Spleen (tissue), 11 donors: ENCODE data around the gene LCLAT1. TPM values are rescaled to one million over a fixed set of nuclear protein-coding genes. Genes with fewer than 3 reads are reported as not detected.
A peak's percentile ranks its signal among the peaks of the same experiment; 100 is the strongest.
"Not testable (repeated sequence)": the region's sequence is repeated elsewhere in the genome, so short reads cannot be mapped to it uniquely, and the experiment has no call there.

Source experiments
- DNase-seq: peaks from one replicate; pipeline ENCODE4 v3.0.0-alpha.2; 2020
- H3K27ac ChIP-seq, 8 donors: fragments of 200-600 bp; sonication (generic) in 7 of 8; 1 replicate in 4 of 8; 2 replicates in 4 of 8; pipeline versions ENCODE4 v1.5.0 to v1.8.0; 2016 to 2021; ENCODE audit warnings: inconsistent platforms in 4 of 8, mild to moderate bottlenecking in 4 of 8, moderate library complexity in 1 of 8
- H3K27me3 ChIP-seq, 7 donors: fragments of 200-600 bp; sonication (generic) in 6 of 7; replicated peaks in 1 of 7; 1 replicate in 4 of 7; 2 replicates in 3 of 7; pipeline versions ENCODE4 v1.5.0 to v1.8.0; 2016 to 2021; ENCODE audit warnings: inconsistent platforms in 3 of 7, mild to moderate bottlenecking in 1 of 7
- H3K36me3 ChIP-seq, 6 donors: fragments of 200-600 bp; sonication (generic) in 5 of 6; 1 replicate in 4 of 6; 2 replicates in 2 of 6; pipeline versions ENCODE4 v1.5.0 to v1.8.0; 2016 to 2021; ENCODE audit warnings: inconsistent platforms in 2 of 6
- H3K4me1 ChIP-seq, 6 donors: fragments of 200-600 bp; sonication (generic) in 5 of 6; 1 replicate in 3 of 6; 2 replicates in 3 of 6; pipeline versions ENCODE4 v1.5.0 to v1.8.0; 2016 to 2021; ENCODE audit warnings: inconsistent platforms in 3 of 6
- H3K4me3 ChIP-seq, 8 donors: fragments of 200-600 bp; sonication (generic) in 7 of 8; 1 replicate in 4 of 8; 2 replicates in 4 of 8; pipeline versions ENCODE4 v1.5.0 to v1.8.0; 2016 to 2021; ENCODE audit warnings: inconsistent platforms in 4 of 8, mild to moderate bottlenecking in 4 of 8, moderate library complexity in 2 of 8
- H3K9me3 ChIP-seq, 8 donors: fragments of 200-600 bp; sonication (generic) in 7 of 8; 1 replicate in 4 of 8; 2 replicates in 4 of 8; pipeline versions ENCODE4 v1.5.0 to v1.8.0; 2016 to 2021; ENCODE audit warnings: inconsistent platforms in 4 of 8
- POLR2A ChIP-seq, 3 donors: fragments of 450-650 bp; IDR thresholded peaks; one replicate each; pipeline ENCODE4 v1.5.1; 2017; ENCODE audit warnings: antibody characterized with exemption in 3 of 3, mild to moderate bottlenecking in 1 of 3
- POLR2AphosphoS5 ChIP-seq, 3 donors: sonication (generic); formaldehyde crosslinking; IDR thresholded peaks; one replicate each; pipeline ENCODE4 v1.5.1; 2017; ENCODE audit warnings: antibody characterized with exemption in 3 of 3
- WGBS, 5 donors: extraction: QIAGEN DNeasy Blood & Tissue Kit in 3 of 5; methylation state at CpG; one replicate each; pipeline versions ENCODE4 v1.1.5 to v1.1.7; 2013 to 2018; 5-methylcytosine and 5-hydroxymethylcytosine counted together
- intact Hi-C: fragments of 100-400 bp; cut with DNase I; formaldehyde crosslinking; loops from one replicate; pipeline ENCODE4 v1.15.0; 2023; ENCODE audit warnings: low total_unique reads
- polyA plus RNA-seq, 3 donors: library from polyadenylated mRNA; stranded (reverse); fragments of 200-250 nt; gene quantifications; one replicate each; pipeline ENCODE4 v1.2.1, GENCODE V29; 2013
- total RNA-seq, 7 donors: library from RNA; depleted of rRNA in 3 of 7; stranded (reverse); fragments of >200 nt in 3 of 7; fragmentation: NEBNext Ultra II Directional in 4 of 7; extraction: Animal tissue kit (Norgen Biotek cat#: 25700) in 4 of 7; gene quantifications; one replicate each; pipeline versions ENCODE4 v1.1.0 to v1.2.1, GENCODE V29; 2016 to 2021
- TF ChIP-seq, protein P1 (sequence below), 11 experiments: fragments of 200-600 bp in 7 of 11; fragments of 450-650 bp in 4 of 11; sonication (generic) in 4 of 11; IDR thresholded peaks in 8 of 11; conservative IDR thresholded peaks in 3 of 11; 1 replicate in 7 of 11; 2 replicates in 4 of 11; pipeline versions ENCODE4 v1.4.0 to v1.8.0; 2016 to 2021; ENCODE audit warnings: antibody characterized with exemption in 11 of 11, inconsistent platforms in 4 of 11, mild to moderate bottlenecking in 1 of 11
- donor health status: healthy with polysubstance abuse.
- donor health status: DM: no; HTN: no; CAD: no; lungs with moderate emphysema.
- donor health status: DM: no; HTN: no; CAD: no.
- donor health status: Bipolar disorder and iron deficiency.
- donor health status: healthy.
- donor health status: DM: no; HTN: no; CAD: no.
- donor health status: DM: yes; HTN: yes; CAD: no.

Gene LCLAT1
- total and polyA plus RNA-seq, 10 donors: 1.9 to 23.3 (median 13.8) TPM

- H3K4me1 ChIP-seq: peaks cover 0 to 38% (median 4%) of the 10 kb centered on the region in 6 donors
- no peaks in the 10 kb centered on the region for H3K27me3 ChIP-seq
- peak overlapping the region in 6 of 8 donors; percentile 8 to 62 (median 24) for H3K27ac ChIP-seq
- 67 to 86% (median 77%) methylated on average over 3 of the region's 3 CpGs for WGBS, 5 donors
- intact Hi-C loops: no loop called here
- peaks cover 0 to 4% (median 0%) of the 10 kb centered on the region in 6 donors for H3K36me3 ChIP-seq
- no peak for DNase-seq
- no peak overlapping the region for H3K4me3 ChIP-seq
- TF ChIP-seq, protein P1, sequence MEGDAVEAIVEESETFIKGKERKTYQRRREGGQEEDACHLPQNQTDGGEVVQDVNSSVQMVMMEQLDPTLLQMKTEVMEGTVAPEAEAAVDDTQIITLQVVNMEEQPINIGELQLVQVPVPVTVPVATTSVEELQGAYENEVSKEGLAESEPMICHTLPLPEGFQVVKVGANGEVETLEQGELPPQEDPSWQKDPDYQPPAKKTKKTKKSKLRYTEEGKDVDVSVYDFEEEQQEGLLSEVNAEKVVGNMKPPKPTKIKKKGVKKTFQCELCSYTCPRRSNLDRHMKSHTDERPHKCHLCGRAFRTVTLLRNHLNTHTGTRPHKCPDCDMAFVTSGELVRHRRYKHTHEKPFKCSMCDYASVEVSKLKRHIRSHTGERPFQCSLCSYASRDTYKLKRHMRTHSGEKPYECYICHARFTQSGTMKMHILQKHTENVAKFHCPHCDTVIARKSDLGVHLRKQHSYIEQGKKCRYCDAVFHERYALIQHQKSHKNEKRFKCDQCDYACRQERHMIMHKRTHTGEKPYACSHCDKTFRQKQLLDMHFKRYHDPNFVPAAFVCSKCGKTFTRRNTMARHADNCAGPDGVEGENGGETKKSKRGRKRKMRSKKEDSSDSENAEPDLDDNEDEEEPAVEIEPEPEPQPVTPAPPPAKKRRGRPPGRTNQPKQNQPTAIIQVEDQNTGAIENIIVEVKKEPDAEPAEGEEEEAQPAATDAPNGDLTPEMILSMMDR (IDR thresholded peaks at IDR 0.05 in 8 of 11, conservative IDR thresholded peaks at IDR 0.05 in 3 of 11): no peak
- no peak for TF ChIP-seq POLR2A (IDR thresholded peaks at IDR 0.05)
- no peak for TF ChIP-seq POLR2AphosphoS5 (IDR thresholded peaks at IDR 0.05)
- H3K9me3 ChIP-seq: peaks cover 0 to 11% (median 5%) of the 10 kb centered on the region in 8 donors
These were observed 18.1 kb downstream of the LCLAT1 start for GRCh38 chr2:30465171-30465545.

- Histone ChIP-seq H3K27me3 (no peaks in the 10 kb centered on the region), H3K9me3 (peaks cover 0 to 11% (median 5%) of the 10 kb centered on the region in 8 donors), H3K36me3 (peaks cover 0 to 3% (median 0%) of the 10 kb centered on the region in 6 donors), H3K27ac (no peak overlapping the region), H3K4me3 (no peak overlapping the region), H3K4me1 (peaks cover 0 to 38% (median 4%) of the 10 kb centered on the region in 6 donors)
- intact Hi-C loops: no loop called here
- no peak for DNase-seq
- TF ChIP-seq POLR2A (IDR thresholded peaks at IDR 0.05) (no peak), POLR2AphosphoS5 (IDR thresholded peaks at IDR 0.05) (no peak)
- TF ChIP-seq, protein P1 (IDR thresholded peaks at IDR 0.05 in 8 of 11, conservative IDR thresholded peaks at IDR 0.05 in 3 of 11): no peak
- 98 to 100% (median 100%) methylated on average over 1 of the region's 1 CpG for WGBS, 5 donors
These were observed 19.2 kb downstream of the LCLAT1 start for GRCh38 chr2:30466216-30466615.

DNA sequence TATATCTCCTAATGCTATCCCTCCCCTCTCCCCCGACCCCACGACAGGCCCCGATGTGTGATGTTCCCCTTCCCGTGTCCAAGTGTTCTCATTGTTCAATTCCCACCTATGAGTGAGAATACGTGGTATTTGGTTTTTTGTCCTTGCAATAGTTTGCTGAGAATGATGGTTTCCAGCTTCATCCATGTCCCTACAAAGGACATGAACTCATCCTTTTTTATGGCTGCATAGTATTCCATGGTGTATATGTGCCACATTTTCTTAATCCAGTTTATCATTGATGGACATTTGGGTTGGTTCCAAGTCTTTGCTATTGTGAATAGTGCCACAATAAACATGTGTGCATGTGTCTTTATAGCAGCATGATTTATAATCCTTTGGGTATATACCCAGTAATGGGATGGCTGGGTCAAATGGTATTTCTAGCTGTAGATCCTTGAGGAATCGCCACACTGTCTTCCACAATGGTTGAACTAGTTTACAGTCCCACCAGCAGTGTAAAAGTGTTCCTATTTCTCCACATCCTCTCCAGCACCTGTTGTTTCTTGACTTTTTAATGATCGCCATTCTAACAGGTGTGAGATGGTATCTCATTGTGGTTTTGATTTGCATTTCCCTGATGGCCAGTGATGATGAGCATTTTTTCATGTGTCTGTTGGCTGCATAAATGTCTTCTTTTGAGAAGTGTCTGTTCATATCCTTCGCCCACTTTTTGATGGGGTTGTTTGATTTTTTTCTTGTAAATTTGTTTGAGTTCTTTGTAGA is 20.2 kb downstream of the LCLAT1 start:
- H3K4me3 ChIP-seq, H3K27me3 ChIP-seq, H3K27ac ChIP-seq, DNase-seq, H3K36me3 ChIP-seq, intact Hi-C loops: not testable (repeated sequence)
- H3K4me1 ChIP-seq: peaks cover under 1 to 43% (median 7%) of the 10 kb centered on the region in 6 donors
- peaks cover 0 to 11% (median 5%) of the 10 kb centered on the region in 8 donors for H3K9me3 ChIP-seq
- 89 to 95% (median 93%) methylated on average over 6 to 8 of the region's 8 CpGs for WGBS, 5 donors

DNA sequence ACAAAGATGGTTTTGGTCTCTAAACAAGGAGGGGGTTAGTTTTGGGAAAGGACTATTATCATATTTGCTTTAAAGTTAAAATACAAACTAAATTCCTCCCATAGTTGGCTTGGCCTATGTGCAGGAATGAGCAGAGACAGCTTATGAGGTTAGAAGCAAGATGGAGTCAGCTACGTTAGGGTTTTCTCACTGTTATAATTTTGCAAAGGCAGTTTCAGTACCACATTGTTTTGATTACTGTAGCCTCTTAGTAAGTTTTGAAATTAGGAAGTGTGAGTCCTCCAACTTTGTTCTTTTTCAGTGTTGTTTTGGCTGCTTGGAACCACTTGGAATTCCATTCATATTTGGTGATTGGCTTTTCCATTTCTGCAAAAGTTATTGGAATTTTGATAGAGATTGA is 23.4 kb downstream of the LCLAT1 start:
- TF ChIP-seq, protein P1 (IDR thresholded peaks at IDR 0.05 in 8 of 11, conservative IDR thresholded peaks at IDR 0.05 in 3 of 11): no peak
- no peak for TF ChIP-seq POLR2A (IDR thresholded peaks at IDR 0.05)
- no peak for TF ChIP-seq POLR2AphosphoS5 (IDR thresholded peaks at IDR 0.05)
- Histone ChIP-seq H3K36me3 (no peaks in the 10 kb centered on the region), H3K4me3 (no peak overlapping the region), H3K4me1 (peaks cover 0 to 40% (median 11%) of the 10 kb centered on the region in 6 donors), H3K27me3 (no peaks in the 10 kb centered on the region), H3K27ac (peak overlapping the region in 1 of 8 donors; percentile 16), H3K9me3 (peaks cover 0 to 11% (median 5%) of the 10 kb centered on the region in 8 donors)
- intact Hi-C loops: no loop called here
- WGBS, 5 donors: 60 to 89% (median 68%) methylated on average over 1 of the region's 1 CpG
- no peak for DNase-seq
